K562 (cell line): ENCODE data around the gene S100P. TPM values are rescaled to one million over a fixed set of nuclear protein-coding genes. Genes with fewer than 3 reads are reported as not detected.
A peak's percentile ranks its signal among the peaks of the same experiment; 100 is the strongest.

Experiments
- CEBPB ChIP-seq: fragments of 450-650 bp; IDR thresholded peaks from 2 replicates; pipeline ENCODE4 v1.6.1; 2016; ENCODE audit warnings: missing genetic modification characterization, missing compliant biosample characterization
- DIDO1 ChIP-seq: fragments of 450-650 bp; IDR thresholded peaks from 2 replicates; pipeline ENCODE4 v1.6.1; 2016; ENCODE audit warnings: low read depth, missing biosample characterization, missing genetic modification characterization
- DMBX1 ChIP-seq: fragments of 250-450 bp; sonication (Bioruptor Pico); IDR thresholded peaks from 2 replicates; pipeline ENCODE4 v1.8.0; 2022; ENCODE audit warnings: inconsistent platforms, mild to moderate bottlenecking, moderate library complexity, borderline replicate concordance
- GTF2B ChIP-seq: IDR thresholded peaks from 2 replicates; pipeline ENCODE4 v1.6.1; 2011; ENCODE audit not compliant: insufficient read length; ENCODE audit errors: extremely low read depth
- GTF2F1 ChIP-seq: IDR thresholded peaks from 2 replicates; pipeline ENCODE4 v1.6.1; 2011; ENCODE audit warnings: low read depth, low read length, improper control_type of control experiment
- KLF16 ChIP-seq: IDR thresholded peaks from 2 replicates; pipeline ENCODE4 v1.6.1; 2016; ENCODE audit warnings: antibody characterized with exemption
- MAFK ChIP-seq: IDR thresholded peaks from 2 replicates; pipeline ENCODE4 v1.6.1; 2011; ENCODE audit warnings: low read length, improper control_type of control experiment
- MLX ChIP-seq, 2 experiments: fragments of 450-650 bp in 1 of 2; sonication (generic) in 1 of 2; formaldehyde crosslinking; conservative IDR thresholded peaks; 2 replicates each; pipeline versions ENCODE4 v1.4.0 to v1.8.1; 2020 to 2022; ENCODE audit warnings: mild to moderate bottlenecking in 1 of 2, missing genetic modification reagents in 1 of 2
- NR2C1 ChIP-seq, 2 experiments: fragments of 450-650 bp; IDR thresholded peaks; 2 replicates each; pipeline ENCODE4 v1.6.1; 2017; ENCODE audit warnings: mild to moderate bottlenecking in 2 of 2, antibody characterized with exemption in 1 of 2, inconsistent platforms in 1 of 2, missing compliant biosample characterization in 1 of 2, missing genetic modification characterization in 1 of 2
- POLR3G ChIP-seq: IDR thresholded peaks from 2 replicates; pipeline ENCODE4 v1.6.1; 2011; ENCODE audit not compliant: insufficient read length, insufficient replicate concordance; ENCODE audit errors: extremely low read depth
- RAD21 ChIP-seq, 2 experiments: fragments of 250-450 bp in 1 of 2; fragments of 450-650 bp in 1 of 2; sonication (Bioruptor Pico) in 1 of 2; formaldehyde crosslinking in 1 of 2; IDR thresholded peaks in 1 of 2; conservative IDR thresholded peaks in 1 of 2; 2 replicates each; pipeline versions ENCODE4 v1.4.0 to v1.8.0; 2020 to 2022; ENCODE audit warnings: mild to moderate bottlenecking in 2 of 2, moderate library complexity in 1 of 2
- RBBP5 ChIP-seq: fragments of 200-600 bp; sonication (generic); IDR thresholded peaks from 2 replicates; pipeline ENCODE4 v1.6.1; 2012; ENCODE audit warnings: borderline replicate concordance, mild to moderate bottlenecking, low read length, control low read depth, inconsistent platforms; ENCODE audit not compliant: insufficient read depth, poor library complexity, severe bottlenecking
- SMARCB1 ChIP-seq: IDR thresholded peaks from 2 replicates; pipeline ENCODE4 v1.6.1; 2011; ENCODE audit warnings: improper control_type of control experiment, low read depth; ENCODE audit not compliant: insufficient read length
- ZNF140 ChIP-seq: fragments of 250-450 bp; sonication (Bioruptor Pico); IDR thresholded peaks from 2 replicates; pipeline ENCODE4 v1.8.0; 2021; ENCODE audit warnings: moderate library complexity, mild to moderate bottlenecking, inconsistent platforms
- ZNF3 ChIP-seq: fragments of 250-450 bp; sonication (Bioruptor Pico); IDR thresholded peaks from 2 replicates; pipeline ENCODE4 v1.5.0; 2021; ENCODE audit warnings: mild to moderate bottlenecking, moderate library complexity
- ZNF551 ChIP-seq: fragments of 250-450 bp; sonication (Bioruptor Pico); IDR thresholded peaks from 2 replicates; pipeline ENCODE4 v1.5.0; 2021; ENCODE audit warnings: mild to moderate bottlenecking, moderate library complexity
- ZNF561 ChIP-seq: fragments of 450-650 bp; formaldehyde crosslinking; conservative IDR thresholded peaks from 2 replicates; pipeline ENCODE4 v1.4.0; 2020; ENCODE audit warnings: mild to moderate bottlenecking, moderate library complexity
- ZNF668 ChIP-seq: fragments of 250-450 bp; sonication (Bioruptor Pico); IDR thresholded peaks from 2 replicates; pipeline ENCODE4 v1.8.0; 2022; ENCODE audit warnings: mild to moderate bottlenecking, inconsistent platforms
- polyA plus RNA-seq, 8 experiments: library from polyadenylated mRNA; depleted of rRNA in 4 of 8; stranded (reverse) in 5 of 8; unstranded in 3 of 8; fragments of >200 nt; fragmentation: Nextera tagmentation in 2 of 8; fragmentation: Illumina TruSeq in 1 of 8; extraction: Ambion mirVana in 2 of 8; extraction: Trizol in 1 of 8; gene quantifications; 2 replicates each; pipeline versions ENCODE4 v1.2.1 to v1.2.3, GENCODE V29; 2011 to 2014; ENCODE audit warnings: inconsistent platforms in 1 of 8, missing spikeins in 1 of 8
- total RNA-seq, 7 experiments: library from RNA; depleted of rRNA in 6 of 7; stranded (reverse); fragments of >200 nt in 6 of 7; fragmentation: Illumina TruSeq in 2 of 7; extraction: Trizol in 2 of 7; gene quantifications; 2 replicates each; pipeline versions ENCODE4 v1.2.1 to v1.2.3, GENCODE V29; 2011 to 2021; ENCODE audit warnings: low replicate concordance in 1 of 7
- TF ChIP-seq, protein P1 (sequence below): fragments of 450-650 bp; IDR thresholded peaks from 2 replicates; pipeline ENCODE4 v1.6.1; 2017; ENCODE audit warnings: mild to moderate bottlenecking, moderate library complexity
- TF ChIP-seq, protein P2 (sequence below): fragments of 450-650 bp; IDR thresholded peaks from 2 replicates; pipeline ENCODE4 v1.6.1; 2018; ENCODE audit not compliant: partially characterized antibody
- TF ChIP-seq, protein P3 (sequence below): fragments of 250-450 bp; sonication (Bioruptor Pico); IDR thresholded peaks from 2 replicates; pipeline ENCODE4 v1.8.0; 2021; ENCODE audit warnings: moderate library complexity, mild to moderate bottlenecking, inconsistent platforms

Gene S100P
- total and polyA plus RNA-seq, 9 of the 15 experiments (the other 6 are each of a cell fraction or from before 2014, with no cell fraction given) = 4.1 to 23.8 (median 7.5) TPM

- TF ChIP-seq RAD21 (CRISPR knock-in tag; conservative IDR thresholded peaks at IDR 0.05 in 1 of 2, IDR thresholded peaks at IDR 0.05 in 1 of 2) = peak in 1 of 2 experiments; percentile 22; a peak in 1 of 4 replicates
- no peak for TF ChIP-seq SMARCB1
- TF ChIP-seq ZNF3 = no peak
- peak; percentile 74 for TF ChIP-seq RBBP5
- no peak for TF ChIP-seq GTF2F1
- no peak for TF ChIP-seq ZNF140 (CRISPR knock-in tag)
- TF ChIP-seq MAFK = no peak
- TF ChIP-seq ZNF668 (CRISPR knock-in tag) = 0 out of 2 replicates have a peak, but pooled peaks have one; percentile 39
- TF ChIP-seq ZNF561 (CRISPR knock-in tag) = no peak
- TF ChIP-seq, protein P1, sequence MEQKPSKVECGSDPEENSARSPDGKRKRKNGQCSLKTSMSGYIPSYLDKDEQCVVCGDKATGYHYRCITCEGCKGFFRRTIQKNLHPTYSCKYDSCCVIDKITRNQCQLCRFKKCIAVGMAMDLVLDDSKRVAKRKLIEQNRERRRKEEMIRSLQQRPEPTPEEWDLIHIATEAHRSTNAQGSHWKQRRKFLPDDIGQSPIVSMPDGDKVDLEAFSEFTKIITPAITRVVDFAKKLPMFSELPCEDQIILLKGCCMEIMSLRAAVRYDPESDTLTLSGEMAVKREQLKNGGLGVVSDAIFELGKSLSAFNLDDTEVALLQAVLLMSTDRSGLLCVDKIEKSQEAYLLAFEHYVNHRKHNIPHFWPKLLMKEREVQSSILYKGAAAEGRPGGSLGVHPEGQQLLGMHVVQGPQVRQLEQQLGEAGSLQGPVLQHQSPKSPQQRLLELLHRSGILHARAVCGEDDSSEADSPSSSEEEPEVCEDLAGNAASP = no peak
- TF ChIP-seq NR2C1 (IDR thresholded peaks at IDR 0.05) = no peak
- TF ChIP-seq NR2C1 (tag; IDR thresholded peaks at IDR 0.05) = no peak; the same call in 1 of the 2 replicates
- TF ChIP-seq GTF2B = no peak
- TF ChIP-seq DMBX1 (CRISPR knock-in tag) = no peak; the same call in 1 of the 2 replicates
- no peak for TF ChIP-seq CEBPB (tag)
- TF ChIP-seq POLR3G = no peak
- TF ChIP-seq KLF16 = peak; percentile 90
- TF ChIP-seq, protein P2, sequence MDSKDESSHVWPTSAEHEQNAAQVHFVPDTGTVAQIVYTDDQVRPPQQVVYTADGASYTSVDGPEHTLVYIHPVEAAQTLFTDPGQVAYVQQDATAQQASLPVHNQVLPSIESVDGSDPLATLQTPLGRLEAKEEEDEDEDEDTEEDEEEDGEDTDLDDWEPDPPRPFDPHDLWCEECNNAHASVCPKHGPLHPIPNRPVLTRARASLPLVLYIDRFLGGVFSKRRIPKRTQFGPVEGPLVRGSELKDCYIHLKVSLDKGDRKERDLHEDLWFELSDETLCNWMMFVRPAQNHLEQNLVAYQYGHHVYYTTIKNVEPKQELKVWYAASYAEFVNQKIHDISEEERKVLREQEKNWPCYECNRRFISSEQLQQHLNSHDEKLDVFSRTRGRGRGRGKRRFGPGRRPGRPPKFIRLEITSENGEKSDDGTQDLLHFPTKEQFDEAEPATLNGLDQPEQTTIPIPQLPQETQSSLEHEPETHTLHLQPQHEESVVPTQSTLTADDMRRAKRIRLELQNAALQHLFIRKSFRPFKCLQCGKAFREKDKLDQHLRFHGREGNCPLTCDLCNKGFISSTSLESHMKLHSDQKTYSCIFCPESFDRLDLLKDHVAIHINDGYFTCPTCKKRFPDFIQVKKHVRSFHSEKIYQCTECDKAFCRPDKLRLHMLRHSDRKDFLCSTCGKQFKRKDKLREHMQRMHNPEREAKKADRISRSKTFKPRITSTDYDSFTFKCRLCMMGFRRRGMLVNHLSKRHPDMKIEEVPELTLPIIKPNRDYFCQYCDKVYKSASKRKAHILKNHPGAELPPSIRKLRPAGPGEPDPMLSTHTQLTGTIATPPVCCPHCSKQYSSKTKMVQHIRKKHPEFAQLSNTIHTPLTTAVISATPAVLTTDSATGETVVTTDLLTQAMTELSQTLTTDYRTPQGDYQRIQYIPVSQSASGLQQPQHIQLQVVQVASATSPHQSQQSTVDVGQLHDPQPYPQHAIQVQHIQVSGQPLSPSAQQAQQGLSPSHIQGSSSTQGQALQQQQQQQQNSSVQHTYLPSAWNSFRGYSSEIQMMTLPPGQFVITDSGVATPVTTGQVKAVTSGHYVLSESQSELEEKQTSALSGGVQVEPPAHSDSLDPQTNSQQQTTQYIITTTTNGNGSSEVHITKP = no peak
- TF ChIP-seq, protein P3, sequence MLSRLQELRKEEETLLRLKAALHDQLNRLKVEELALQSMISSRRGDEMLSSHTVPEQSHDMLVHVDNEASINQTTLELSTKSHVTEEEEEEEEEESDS = no peak
- no peak for TF ChIP-seq ZNF551 (CRISPR knock-in tag)
- TF ChIP-seq MLX (CRISPR knock-in tag; conservative IDR thresholded peaks at IDR 0.05) = no peak
- TF ChIP-seq DIDO1 = no peak
Observed at GRCh38 chr4:6688879-6689505, 4.7 kb upstream of the S100P start (continued).
